IMR-90 (cell line): Measurements from ENCODE around the gene CDH15. TPM values are rescaled to one million over a fixed set of nuclear protein-coding genes. Genes with fewer than 3 reads are reported as not detected.
"Not testable (repeated sequence)": the region's sequence is repeated elsewhere in the genome, so short reads cannot be mapped to it uniquely, and the experiment has no call there.

Experiments
- ATAC-seq: fragments of 200-7000 bp; cut with Tn5 transposase; 2 replicates; pipeline ENCODE4 v1.9.1; 2020; ENCODE audit warnings: low read depth, mild to moderate bottlenecking, moderate library complexity
- BruUV-seq: library from RNA; stranded (reverse); fragments of 400-500 nt; replicated peaks from 2 replicates; lab custom pipeline; 2021; lab: Mats Ljungman, UMichigan
- CTCF ChIA-PET: fragments of 300-600 bp; formaldehyde crosslinking; extraction: SDS; loops from one replicate; lab custom pipeline; 2021; ENCODE audit warnings: antibody characterized with exemption; lab: Yijun Ruan, JAX
- POLR2A ChIA-PET: fragments of 300-600 bp; sonication (Branson Sonifier 250); formaldehyde crosslinking; loops from one replicate; lab custom pipeline; 2022; ENCODE audit warnings: antibody characterized with exemption; ENCODE audit not compliant: unreplicated experiment; lab: Charles Lee
- DNase-seq: peaks from one replicate; pipeline ENCODE4 v3.0.0; 2013
- H2AFZ ChIP-seq: replicated peaks from 2 replicates; pipeline ENCODE3; 2013; ENCODE audit warnings: low read length, mild to moderate bottlenecking; ENCODE audit not compliant: poor library complexity
- H2AK5ac ChIP-seq: 2 replicates; pipeline ENCODE4 v1.6.1; 2013; ENCODE audit warnings: low read depth, low read length, inconsistent platforms
- H2AK9ac ChIP-seq: replicated peaks from 2 replicates; pipeline ENCODE3; 2013; ENCODE audit warnings: mild to moderate bottlenecking, low read depth, low read length, moderate library complexity; ENCODE audit not compliant: poor library complexity
- H2BK120ac ChIP-seq: 2 replicates; pipeline ENCODE4 v1.6.1; 2013; ENCODE audit warnings: low read depth, low read length, inconsistent platforms
- H2BK15ac ChIP-seq: 3 replicates; pipeline ENCODE4 v1.6.1; 2013; ENCODE audit warnings: low read depth, low read length, inconsistent platforms
- H2BK20ac ChIP-seq: 2 replicates; pipeline ENCODE4 v1.6.1; 2013; ENCODE audit warnings: low read depth, mild to moderate bottlenecking, inconsistent platforms, low read length, moderate library complexity
- H2BK5ac ChIP-seq: 2 replicates; pipeline ENCODE4 v1.6.1; 2013; ENCODE audit warnings: mild to moderate bottlenecking, low read depth, low read length, inconsistent platforms; ENCODE audit not compliant: poor library complexity, severe bottlenecking
- H3K14ac ChIP-seq: replicated peaks from 2 replicates; pipeline ENCODE4 v1.6.1; 2013; ENCODE audit warnings: low read depth, low read length, inconsistent platforms
- H3K18ac ChIP-seq: 2 replicates; pipeline ENCODE4 v1.6.1; 2013; ENCODE audit warnings: low read depth, low read length, control low read depth
- H3K23ac ChIP-seq: 2 replicates; pipeline ENCODE4 v1.6.1; 2013; ENCODE audit warnings: low read depth, low read length, inconsistent platforms
- H3K27ac ChIP-seq: 2 replicates; pipeline ENCODE4 v1.5.1; 2013; ENCODE audit warnings: mild to moderate bottlenecking, control low read depth, low read length; ENCODE audit not compliant: insufficient read depth
- H3K27me3 ChIP-seq: 2 replicates; pipeline ENCODE4 v1.6.1; 2013; ENCODE audit warnings: low read length; ENCODE audit not compliant: control insufficient read depth, insufficient read depth
- H3K36me3 ChIP-seq: 2 replicates; pipeline ENCODE4 v1.6.1; 2013; ENCODE audit warnings: low read length, mixed read lengths; ENCODE audit not compliant: control insufficient read depth, insufficient read depth
- H3K4ac ChIP-seq: 2 replicates; pipeline ENCODE4 v1.6.1; 2013; ENCODE audit warnings: low read depth, low read length, inconsistent platforms
- H3K4me1 ChIP-seq: 2 replicates; pipeline ENCODE4 v1.6.1; 2013; ENCODE audit warnings: low read length, mixed read lengths; ENCODE audit not compliant: control insufficient read depth, insufficient read depth
- H3K4me2 ChIP-seq: 2 replicates; pipeline ENCODE4 v1.6.1; 2013; ENCODE audit warnings: low read depth, mild to moderate bottlenecking, control low read depth, low read length, moderate library complexity
- H3K4me3 ChIP-seq: 2 replicates; pipeline ENCODE4 v1.5.1; 2013; ENCODE audit warnings: low read depth, mild to moderate bottlenecking, control low read depth, low read length, moderate library complexity; ENCODE audit not compliant: insufficient read depth
- H3K56ac ChIP-seq: 2 replicates; pipeline ENCODE4 v1.6.1; 2013; ENCODE audit warnings: low read length, inconsistent platforms; ENCODE audit not compliant: insufficient read depth; ENCODE audit errors: extremely low read depth
- H3K79me1 ChIP-seq, 2 experiments: 2 replicates each; pipeline ENCODE4 v1.6.1; 2013; ENCODE audit warnings: low read length in 2 of 2, inconsistent platforms in 1 of 2, low read depth in 1 of 2
- H3K9ac ChIP-seq: 2 replicates; pipeline ENCODE4 v1.6.1; 2013; ENCODE audit warnings: low read depth, low read length, control low read depth
- H3K9me1 ChIP-seq: 2 replicates; pipeline ENCODE4 v1.6.1; 2013; ENCODE audit warnings: low read length, inconsistent platforms; ENCODE audit not compliant: insufficient read depth
- H3K9me3 ChIP-seq: 2 replicates; pipeline ENCODE4 v1.6.1; 2013; ENCODE audit warnings: low read length; ENCODE audit not compliant: control insufficient read depth, insufficient read depth
- H4K20me1 ChIP-seq: 2 replicates; pipeline ENCODE4 v1.6.1; 2013; ENCODE audit warnings: low read length, inconsistent platforms; ENCODE audit not compliant: insufficient read depth
- H4K5ac ChIP-seq: 2 replicates; pipeline ENCODE4 v1.6.1; 2013; ENCODE audit warnings: mild to moderate bottlenecking, low read depth, low read length, control low read depth
- H4K8ac ChIP-seq, 2 experiments: 2 replicates each; pipeline ENCODE4 v1.6.1; 2013; ENCODE audit warnings: low read depth in 2 of 2, low read length in 2 of 2, control low read depth in 1 of 2, inconsistent platforms in 1 of 2
- H4K91ac ChIP-seq: 2 replicates; pipeline ENCODE4 v1.6.1; 2013; ENCODE audit warnings: low read depth, low read length, inconsistent platforms; ENCODE audit not compliant: insufficient read depth
- MXI1 ChIP-seq: IDR thresholded peaks from 2 replicates; pipeline ENCODE4 v1.6.1; 2012; ENCODE audit warnings: low read depth, mild to moderate bottlenecking, low read length, moderate library complexity, borderline replicate concordance
- WGBS, 2 experiments: methylation state at CpG; one replicate each; pipeline versions ENCODE4 v1.1.5 to v1.1.7; 2013; ENCODE audit warnings: missing lambda C conversion rate in 2 of 2; ENCODE audit not compliant: insufficient read length in 1 of 2; ENCODE audit errors: extremely low coverage in 2 of 2; 5-methylcytosine and 5-hydroxymethylcytosine counted together
- dilution Hi-C: fragments of 300-500 bp; cut with HindIII; formaldehyde crosslinking; loops from one replicate; pipeline ENCODE4 v1.14.3; 2018; ENCODE audit warnings: low sequenced_read_pairs; ENCODE audit not compliant: unreplicated experiment
- in situ Hi-C: fragments of 300-500 bp; cut with MboI; formaldehyde crosslinking; loops from 3 replicates; pipeline ENCODE4 v1.14.3; 2019; ENCODE audit warnings: low sequenced_read_pairs, inconsistent platforms, mixed read lengths
- intact Hi-C: fragments of 100-400 bp; cut with micrococcal nuclease; formaldehyde crosslinking; loops from 2 replicates; pipeline ENCODE4 v1.10.0; 2022
- polyA plus RNA-seq, 3 experiments: library from polyadenylated mRNA; depleted of rRNA; stranded (reverse); fragments of >200 nt; gene quantifications; 2 replicates each; pipeline ENCODE4 v1.2.3, GENCODE V29; 2012; ENCODE audit warnings: low replicate concordance in 1 of 3
- total RNA-seq: library from RNA; depleted of rRNA; stranded (reverse); fragments of >200 nt; gene quantifications from 2 replicates; pipeline ENCODE4 v1.2.3, GENCODE V29; 2012

CDH15 gene
- total and polyA plus RNA-seq, 2 of the 4 experiments (the other 2 are of a cell fraction): 0.18 to 0.62 TPM

GRCh38 chr16:89184933-89185794 lies 13.6 kb downstream of the CDH15 start (continued):
- TF ChIP-seq MXI1: no peak

DNA sequence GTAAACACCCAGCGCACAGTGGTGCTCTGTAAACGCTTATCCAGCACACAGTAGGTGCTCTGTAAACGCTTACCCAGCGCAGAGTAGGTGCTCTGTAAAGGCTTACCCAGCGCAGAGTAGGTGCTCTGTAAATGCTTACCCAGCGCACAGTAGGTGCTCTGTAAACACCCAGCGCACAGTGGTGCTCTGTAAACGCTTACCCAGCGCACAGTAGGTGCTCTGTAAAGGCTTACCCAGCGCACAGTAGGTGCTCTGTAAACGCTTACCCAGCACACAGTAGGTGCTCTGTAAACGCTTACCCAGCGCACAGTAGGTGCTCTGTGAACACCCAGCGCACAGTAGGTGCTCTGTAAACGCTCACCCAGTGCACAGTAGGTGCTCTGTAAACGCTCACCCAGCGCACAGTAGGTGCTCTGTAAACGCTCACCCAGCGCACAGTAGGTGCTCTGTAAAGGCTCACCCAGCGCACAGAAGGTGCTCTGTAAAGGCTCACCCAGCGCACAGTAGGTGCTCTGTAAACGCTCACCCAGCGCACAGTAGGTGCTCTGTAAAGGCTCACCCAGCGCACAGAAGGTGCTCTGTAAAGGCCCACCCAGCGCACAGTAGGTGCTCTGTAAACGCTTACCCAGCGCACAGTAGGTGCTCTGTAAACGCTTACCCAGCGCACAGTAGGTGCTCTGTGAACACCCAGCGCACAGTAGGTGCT lies 14.5 kb downstream of the CDH15 start:
- H4K20me1 ChIP-seq, H3K14ac ChIP-seq, H2BK15ac ChIP-seq, POLR2A ChIA-PET, ATAC-seq, intact Hi-C loops, H3K23ac ChIP-seq, H4K91ac ChIP-seq, DNase-seq, H2AK9ac ChIP-seq, H2BK20ac ChIP-seq, BruUV-seq, H4K8ac ChIP-seq, H3K4me3 ChIP-seq, H3K79me1 ChIP-seq, H3K27ac ChIP-seq, dilution Hi-C loops, in situ Hi-C loops, CTCF ChIA-PET, H3K18ac ChIP-seq, H3K36me3 ChIP-seq, H2BK120ac ChIP-seq, H3K56ac ChIP-seq, H3K4ac ChIP-seq, H2AFZ ChIP-seq, H4K5ac ChIP-seq, H3K9ac ChIP-seq, H2AK5ac ChIP-seq, H2BK5ac ChIP-seq, H3K4me1 ChIP-seq, H3K9me3 ChIP-seq, H3K9me1 ChIP-seq, H3K4me2 ChIP-seq: not testable (repeated sequence)
- peaks cover 14% of the 10 kb centered on the region; the same call in 1 of the 2 replicates for H3K27me3 ChIP-seq
- 96% methylated on average over 6 of the region's 30 CpGs; no CpG with 5 or more reads in 1 of the 2 experiments for WGBS, 2 experiments

GRCh38 chr16:89186593-89187031 lies 15.1 kb downstream of the CDH15 start:
- H2AK5ac ChIP-seq, POLR2A ChIA-PET, H4K20me1 ChIP-seq, ATAC-seq, H3K36me3 ChIP-seq, H4K8ac ChIP-seq, H3K9me3 ChIP-seq, H3K23ac ChIP-seq, BruUV-seq, H4K91ac ChIP-seq, H3K27ac ChIP-seq, H3K4me1 ChIP-seq, H2BK5ac ChIP-seq, DNase-seq, H3K56ac ChIP-seq, dilution Hi-C loops, H2BK20ac ChIP-seq, H3K9me1 ChIP-seq, CTCF ChIA-PET, H2BK15ac ChIP-seq, H2AFZ ChIP-seq, H2BK120ac ChIP-seq, in situ Hi-C loops, H2AK9ac ChIP-seq, H3K4me2 ChIP-seq, H4K5ac ChIP-seq, intact Hi-C loops, H3K9ac ChIP-seq, H3K79me1 ChIP-seq, H3K4me3 ChIP-seq, H3K4ac ChIP-seq, H3K14ac ChIP-seq, H3K18ac ChIP-seq: not testable (repeated sequence)
- 92% methylated on average over 11 of the region's 20 CpGs; no CpG with 5 or more reads in 1 of the 2 experiments for WGBS, 2 experiments
- peaks cover 14% of the 10 kb centered on the region; the same call in 1 of the 2 replicates for H3K27me3 ChIP-seq
